Tibial nerve (tissue), 4 donors: ENCODE data around the gene RBPJL. TPM values are rescaled to one million over a fixed set of nuclear protein-coding genes. Genes with fewer than 3 reads are reported as not detected.

ENCODE experiments used
- DNase-seq, 2 donors: peaks; one replicate each; pipeline ENCODE4 v3.0.0-alpha.2; 2019; ENCODE audit warnings: low spot score in 2 of 2
- H3K27ac ChIP-seq, 4 donors: fragments of 200-600 bp; sonication (generic) in 3 of 4; one replicate each; pipeline ENCODE4 v1.5.1; 2017 to 2019; ENCODE audit warnings: mild to moderate bottlenecking in 1 of 4
- H3K27me3 ChIP-seq, 2 donors: fragments of 200-600 bp; sonication (generic) in 1 of 2; one replicate each; pipeline versions ENCODE4 v1.5.1 to v1.6.0; 2017 to 2019
- H3K36me3 ChIP-seq, 3 donors: fragments of 200-600 bp; sonication (generic); one replicate each; pipeline ENCODE4 v1.5.1; 2018 to 2019
- H3K4me1 ChIP-seq, 4 donors: fragments of 200-600 bp; sonication (generic) in 3 of 4; one replicate each; pipeline ENCODE4 v1.5.1; 2017 to 2019
- H3K4me3 ChIP-seq, 4 donors: fragments of 200-600 bp; sonication (generic) in 3 of 4; one replicate each; pipeline ENCODE4 v1.5.1; 2017 to 2019; ENCODE audit warnings: mild to moderate bottlenecking in 1 of 4, moderate library complexity in 1 of 4
- H3K9me3 ChIP-seq, 4 donors: fragments of 200-600 bp; sonication (generic) in 3 of 4; one replicate each; pipeline ENCODE4 v1.5.1; 2017 to 2019
- EP300 ChIP-seq, 2 donors: sonication (generic); formaldehyde crosslinking; IDR thresholded peaks; one replicate each; pipeline ENCODE4 v1.6.1; 2017; ENCODE audit warnings: antibody characterized with exemption in 2 of 2, mild to moderate bottlenecking in 1 of 2
- POLR2A ChIP-seq, 2 donors: fragments of 450-650 bp; IDR thresholded peaks; one replicate each; pipeline ENCODE4 v1.6.1; 2017; ENCODE audit warnings: antibody characterized with exemption in 2 of 2, mild to moderate bottlenecking in 2 of 2, moderate library complexity in 2 of 2
- WGBS, 2 donors: methylation state at CpG; one replicate each; pipeline ENCODE4 v1.1.5; 2018; 5-methylcytosine and 5-hydroxymethylcytosine counted together
- total RNA-seq, 4 donors: library from RNA; depleted of rRNA; stranded (reverse); fragments of >200 nt; gene quantifications; one replicate each; pipeline ENCODE4 v1.1.0, GENCODE V29; 2016
- TF ChIP-seq, protein P1 (sequence below), 5 experiments: fragments of 200-600 bp in 3 of 5; fragments of 450-650 bp in 2 of 5; sonication (generic) in 3 of 5; IDR thresholded peaks; one replicate each; pipeline ENCODE4 v1.5.1; 2016 to 2019; ENCODE audit warnings: antibody characterized with exemption in 5 of 5, mild to moderate bottlenecking in 3 of 5, moderate library complexity in 2 of 5

RBPJL gene, protein sequence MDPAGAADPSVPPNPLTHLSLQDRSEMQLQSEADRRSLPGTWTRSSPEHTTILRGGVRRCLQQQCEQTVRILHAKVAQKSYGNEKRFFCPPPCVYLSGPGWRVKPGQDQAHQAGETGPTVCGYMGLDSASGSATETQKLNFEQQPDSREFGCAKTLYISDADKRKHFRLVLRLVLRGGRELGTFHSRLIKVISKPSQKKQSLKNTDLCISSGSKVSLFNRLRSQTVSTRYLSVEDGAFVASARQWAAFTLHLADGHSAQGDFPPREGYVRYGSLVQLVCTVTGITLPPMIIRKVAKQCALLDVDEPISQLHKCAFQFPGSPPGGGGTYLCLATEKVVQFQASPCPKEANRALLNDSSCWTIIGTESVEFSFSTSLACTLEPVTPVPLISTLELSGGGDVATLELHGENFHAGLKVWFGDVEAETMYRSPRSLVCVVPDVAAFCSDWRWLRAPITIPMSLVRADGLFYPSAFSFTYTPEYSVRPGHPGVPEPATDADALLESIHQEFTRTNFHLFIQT
- under 1 TPM in 1 of 4 donors, not detected in 3; 0.44 TPM for total RNA-seq

DNA sequence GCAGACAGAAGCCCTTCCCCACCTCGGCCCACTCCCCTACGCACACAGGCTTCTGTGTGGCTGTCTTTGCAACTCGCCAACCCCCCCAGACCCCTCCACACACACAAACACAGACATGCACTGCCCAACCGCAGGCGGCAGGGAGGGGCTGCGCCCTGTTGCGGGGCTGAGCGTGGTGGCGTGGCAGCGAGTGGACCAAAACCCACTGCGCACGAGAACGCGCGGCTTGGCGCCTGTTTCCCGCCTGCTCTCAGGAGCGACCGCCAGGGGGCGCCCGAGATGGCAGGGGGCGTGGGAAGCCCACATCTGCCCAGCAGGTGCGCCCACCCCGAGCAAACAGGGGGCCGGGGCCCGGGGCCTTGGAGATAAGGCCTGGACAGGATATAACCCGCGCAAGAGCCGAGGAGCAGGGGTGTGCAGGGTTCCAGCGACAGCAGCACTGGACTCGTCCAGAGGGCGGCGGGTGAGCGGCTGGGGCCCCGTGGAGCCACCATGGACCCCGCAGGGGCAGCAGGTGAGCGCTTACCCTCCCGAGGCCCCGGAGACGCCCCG is at the start of gene RBPJL:
Gene RBPJL, plus strand, starts transcription at position 410 of the 552 bp plus-strand sequence. Its CDS starts 83 bp downstream, at position 493.
- WGBS, 2 donors, result 33 to 34% methylated on average over 18 to 41 of the region's 41 CpGs

DNA sequence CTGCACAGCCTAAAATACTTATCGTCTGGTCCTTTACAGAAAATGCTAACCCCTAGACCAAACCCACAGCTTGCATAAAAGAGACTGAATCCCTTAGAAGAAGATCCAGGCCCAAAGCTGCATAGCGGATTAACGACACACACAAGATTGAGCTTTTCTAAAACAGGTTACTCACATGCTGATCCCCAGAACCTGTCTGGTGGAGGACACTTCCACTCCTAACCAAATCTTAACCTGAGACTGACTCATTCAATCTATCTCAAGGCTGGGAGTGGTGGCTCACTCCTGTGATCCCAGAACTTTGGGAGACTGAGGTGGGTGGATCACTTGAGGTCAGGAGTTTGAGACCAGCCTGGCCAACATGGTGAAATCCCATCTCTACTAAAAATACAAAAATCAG is 49.5 kb upstream of the RBPJL start:
- Histone ChIP-seq H3K9me3 (no peaks in the 10 kb centered on the region), H3K27me3 (no peaks in the 10 kb centered on the region), H3K4me3 (no peak overlapping the region), H3K4me1 (peaks cover 0 to 21% (median 2%) of the 10 kb centered on the region in 4 donors), H3K36me3 (no peaks in the 10 kb centered on the region), H3K27ac (no peak overlapping the region)
- 64 to 95% methylated on average over 3 of the region's 3 CpGs for WGBS, 2 donors
- TF ChIP-seq, protein P1, sequence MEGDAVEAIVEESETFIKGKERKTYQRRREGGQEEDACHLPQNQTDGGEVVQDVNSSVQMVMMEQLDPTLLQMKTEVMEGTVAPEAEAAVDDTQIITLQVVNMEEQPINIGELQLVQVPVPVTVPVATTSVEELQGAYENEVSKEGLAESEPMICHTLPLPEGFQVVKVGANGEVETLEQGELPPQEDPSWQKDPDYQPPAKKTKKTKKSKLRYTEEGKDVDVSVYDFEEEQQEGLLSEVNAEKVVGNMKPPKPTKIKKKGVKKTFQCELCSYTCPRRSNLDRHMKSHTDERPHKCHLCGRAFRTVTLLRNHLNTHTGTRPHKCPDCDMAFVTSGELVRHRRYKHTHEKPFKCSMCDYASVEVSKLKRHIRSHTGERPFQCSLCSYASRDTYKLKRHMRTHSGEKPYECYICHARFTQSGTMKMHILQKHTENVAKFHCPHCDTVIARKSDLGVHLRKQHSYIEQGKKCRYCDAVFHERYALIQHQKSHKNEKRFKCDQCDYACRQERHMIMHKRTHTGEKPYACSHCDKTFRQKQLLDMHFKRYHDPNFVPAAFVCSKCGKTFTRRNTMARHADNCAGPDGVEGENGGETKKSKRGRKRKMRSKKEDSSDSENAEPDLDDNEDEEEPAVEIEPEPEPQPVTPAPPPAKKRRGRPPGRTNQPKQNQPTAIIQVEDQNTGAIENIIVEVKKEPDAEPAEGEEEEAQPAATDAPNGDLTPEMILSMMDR (IDR thresholded peaks at IDR 0.05), result no peak
- no peak for DNase-seq

More for the DNA sequence above, at the start of gene RBPJL:
- H3K9me3 ChIP-seq, result no peaks in the 10 kb centered on the region
- TF ChIP-seq POLR2A (IDR thresholded peaks at IDR 0.05), result no peak
- TF ChIP-seq, protein P1 (IDR thresholded peaks at IDR 0.05), result peak; percentile 66 to 74 (median 67)
- H3K27me3 ChIP-seq, result peaks cover 0 to 58% of the 10 kb centered on the region in 2 donors
- H3K4me1 ChIP-seq, result peaks cover 0 to 28% (median 0%) of the 10 kb centered on the region in 4 donors
- H3K4me3 ChIP-seq, result no peak within 1 kb of the TSS
- no peak within 1 kb of the TSS for H3K27ac ChIP-seq
- DNase-seq, result no peak
- H3K36me3 ChIP-seq, result no peaks in the 10 kb centered on the region

DNA sequence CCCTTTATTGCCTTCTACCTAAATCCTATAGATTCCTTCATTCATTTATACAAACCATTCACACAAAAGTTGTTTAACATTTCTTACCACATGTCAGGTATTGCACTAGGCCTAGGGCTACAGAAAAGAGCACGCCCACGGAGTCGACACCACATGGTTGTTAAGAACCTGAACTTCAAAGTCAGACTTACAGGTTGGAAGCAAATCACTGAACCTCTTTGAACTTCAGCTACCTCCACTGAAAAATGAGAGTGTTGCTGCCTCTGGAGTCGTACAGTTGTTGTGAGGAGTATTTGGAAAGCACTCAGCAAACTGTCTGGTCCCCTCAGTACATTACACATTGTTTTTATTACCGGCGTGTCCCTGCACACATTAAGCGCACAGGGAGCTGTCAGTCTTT is 48.9 kb upstream of the RBPJL start:
- Histone ChIP-seq H3K4me1 (peaks cover 0 to 21% (median 2%) of the 10 kb centered on the region in 4 donors), H3K27ac (no peak overlapping the region), H3K9me3 (no peaks in the 10 kb centered on the region), H3K4me3 (no peak overlapping the region), H3K27me3 (no peaks in the 10 kb centered on the region), H3K36me3 (no peaks in the 10 kb centered on the region)
- TF ChIP-seq POLR2A (IDR thresholded peaks at IDR 0.05) (no peak), EP300 (IDR thresholded peaks at IDR 0.05) (no peak)
- TF ChIP-seq, protein P1 (IDR thresholded peaks at IDR 0.05), result no peak
- 88% methylated on average over 7 of the region's 7 CpGs for WGBS, 2 donors
- DNase-seq, result no peak

DNA sequence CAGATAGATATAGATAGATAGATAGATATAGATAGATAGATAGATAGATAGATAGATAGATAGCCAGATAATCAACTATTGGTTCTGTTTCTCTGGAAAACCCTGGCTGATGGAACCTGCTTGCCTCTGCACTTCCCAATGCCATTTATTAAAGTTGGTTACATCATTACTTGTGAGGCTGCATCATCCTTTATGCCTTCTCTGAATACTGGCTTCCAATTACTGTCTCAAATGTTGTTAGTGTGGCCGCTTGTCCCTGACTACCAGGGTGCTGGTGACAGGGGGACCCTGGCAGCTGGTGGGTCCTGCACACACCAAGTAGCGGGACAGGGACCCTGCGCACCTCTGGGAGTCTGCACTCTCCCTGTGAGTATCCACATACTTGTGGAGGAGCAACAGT is 48.4 kb upstream of the RBPJL start:
- Histone ChIP-seq H3K9me3 (no peaks in the 10 kb centered on the region), H3K36me3 (no peaks in the 10 kb centered on the region), H3K27me3 (no peaks in the 10 kb centered on the region), H3K4me1 (peaks cover 0 to 21% (median 2%) of the 10 kb centered on the region in 4 donors), H3K4me3 (no peak overlapping the region), H3K27ac (no peak overlapping the region)
- 80 to 91% methylated on average over 3 of the region's 3 CpGs for WGBS, 2 donors
- DNase-seq, result no peak
- no peak for TF ChIP-seq POLR2A (IDR thresholded peaks at IDR 0.05)
- TF ChIP-seq, protein P1 (IDR thresholded peaks at IDR 0.05), result no peak
- no peak for TF ChIP-seq EP300 (IDR thresholded peaks at IDR 0.05)

DNA sequence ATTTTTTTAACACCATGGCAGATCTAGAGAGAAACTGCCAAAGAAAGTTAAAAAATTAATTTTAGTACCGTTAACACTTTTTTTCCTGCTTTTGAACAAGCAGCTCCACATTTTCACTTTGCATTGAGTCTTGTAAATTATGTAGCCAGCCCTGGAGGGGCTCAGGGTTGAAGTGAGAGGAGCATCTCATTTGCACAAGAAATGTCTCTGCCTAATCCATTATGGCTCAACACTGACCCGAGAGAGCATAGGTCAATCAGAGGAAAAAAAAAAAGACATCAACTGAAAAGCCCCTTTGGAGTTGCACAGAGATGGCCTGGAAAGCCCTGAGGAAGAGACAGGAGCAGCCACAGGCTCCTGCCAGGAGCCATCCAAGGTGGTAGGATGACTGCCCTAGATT is 48.0 kb upstream of the RBPJL start:
- no peaks in the 10 kb centered on the region for H3K36me3 ChIP-seq
- no peak overlapping the region for H3K4me3 ChIP-seq
- no peaks in the 10 kb centered on the region for H3K27me3 ChIP-seq
- WGBS, 2 donors, result 27 to 42% methylated on average over 2 of the region's 2 CpGs
- TF ChIP-seq, protein P1 (IDR thresholded peaks at IDR 0.05), result no peak
- no peak for TF ChIP-seq EP300 (IDR thresholded peaks at IDR 0.05)
- TF ChIP-seq POLR2A (IDR thresholded peaks at IDR 0.05), result no peak
- DNase-seq, result no peak
- peaks cover 0 to 20% (median 2%) of the 10 kb centered on the region in 4 donors for H3K4me1 ChIP-seq
- H3K9me3 ChIP-seq, result no peaks in the 10 kb centered on the region
- H3K27ac ChIP-seq, result no peak overlapping the region
